NCI-H460 (cell line): ENCODE measurements around the gene ERMP1. TPM values are rescaled to one million over a fixed set of nuclear protein-coding genes. Genes with fewer than 3 reads are reported as not detected.

Experiments used
- total RNA-seq: library from RNA; depleted of rRNA; stranded (reverse); fragments of >200 nt; shearing (Covaris generic); gene quantifications from 2 replicates; pipeline ENCODE4 v1.2.3, GENCODE V29; 2014; rRNA removed

Gene ERMP1
- total RNA-seq, 1 experiment from 2014 or later: 16.2 TPM

Other genes starting within 250 kb of the ERMP1 start
- gene RIC1, start 204.0 kb downstream of the ERMP1 start, total RNA-seq: 13.9 and 16.6 TPM in 2 replicates
- gene MLANA, start 57.8 kb upstream of the ERMP1 start, total RNA-seq: not detected in 2 replicates
- gene RANBP6, start 182.5 kb upstream of the ERMP1 start, total RNA-seq: 14.5 and 16.0 TPM in 2 replicates